GM12878 (cell line): ENCODE results near the gene TBKBP1. TPM values are rescaled to one million over a fixed set of nuclear protein-coding genes. Genes with fewer than 3 reads are reported as not detected.

Experiments used
- ATAC-seq: fragments of 200-7000 bp; cut with Tn5 transposase; 3 replicates; pipeline ENCODE4 v1.9.1; 2020; ENCODE audit warnings: mild to moderate bottlenecking, moderate library complexity
- BruUV-seq: library from RNA; stranded (reverse); fragments of 400-500 nt; replicated peaks from 2 replicates; lab custom pipeline; 2021; lab: Mats Ljungman, UMichigan
- CTCF ChIA-PET: fragments of 300-600 bp; sonication (Branson Sonifier 250); formaldehyde crosslinking; extraction: SDS; loops from one replicate; lab custom pipeline; 2021; ENCODE audit warnings: inconsistent platforms; lab: Yijun Ruan, JAX
- POLR2A ChIA-PET: fragments of 350-600 bp; formaldehyde crosslinking; extraction: SDS; loops from one replicate; lab custom pipeline; 2021; ENCODE audit warnings: inconsistent platforms; lab: Charles Lee
- RAD21 ChIA-PET: fragments of 300-600 bp; sonication (Branson Sonifier 250); formaldehyde crosslinking; loops from one replicate; lab custom pipeline; 2023; ENCODE audit warnings: antibody characterized with exemption; ENCODE audit not compliant: unreplicated experiment; lab: Charles Lee
- SMC1A ChIA-PET: fragments of 300-600 bp; sonication (Branson Sonifier 250); formaldehyde crosslinking; loops from one replicate; lab custom pipeline; 2023; ENCODE audit not compliant: unreplicated experiment, uncharacterized antibody; lab: Charles Lee
- DNase-seq: peaks from one replicate; pipeline ENCODE4 v3.0.0-alpha.2; 2011; ENCODE audit warnings: low read depth, low spot score
- FAIRE-seq: peaks from 3 replicates; lab custom pipeline; 2011; peaks lifted over from hg19 to GRCh38; lab: Jason Lieb, UNC
- H2AFZ ChIP-seq: 2 replicates; pipeline ENCODE4 v1.6.0; 2011; ENCODE audit warnings: low read depth, low read length, control low read depth; ENCODE audit not compliant: control insufficient read depth
- H3K27ac ChIP-seq: 2 replicates; pipeline ENCODE4 v1.5.1; 2011; ENCODE audit warnings: control low read depth; ENCODE audit not compliant: control insufficient read depth, insufficient read depth
- H3K27me3 ChIP-seq, 2 experiments: replicated peaks in 1 of 2; 2 replicates each; pipeline versions ENCODE4 v1.6.0 to v1.6.1; 2011; ENCODE audit warnings: low read length in 1 of 2; ENCODE audit not compliant: control insufficient read depth in 2 of 2, insufficient read depth in 2 of 2
- H3K36me3 ChIP-seq, 2 experiments: 2 replicates each; pipeline ENCODE4 v1.5.1; 2011; ENCODE audit warnings: low read length in 1 of 2; ENCODE audit not compliant: control insufficient read depth in 2 of 2, insufficient read depth in 2 of 2
- H3K4me1 ChIP-seq: 2 replicates; pipeline ENCODE4 v1.6.1; 2011; ENCODE audit warnings: mild to moderate bottlenecking, low read length, moderate library complexity, mixed read lengths; ENCODE audit not compliant: control insufficient read depth, insufficient read depth
- H3K4me2 ChIP-seq: 2 replicates; pipeline ENCODE4 v1.6.0; 2011; ENCODE audit warnings: control low read depth; ENCODE audit not compliant: control insufficient read depth, insufficient read depth
- H3K4me3 ChIP-seq: fragments of 200-600 bp; sonication (generic); 2 replicates; pipeline ENCODE4 v1.5.1; 2016
- H3K79me2 ChIP-seq: 2 replicates; pipeline ENCODE4 v1.6.0; 2011; ENCODE audit warnings: low read length; ENCODE audit not compliant: control insufficient read depth, insufficient read depth
- H3K9ac ChIP-seq: 2 replicates; pipeline ENCODE4 v1.8.0; 2011; ENCODE audit warnings: low read length, control low read depth, mixed read lengths; ENCODE audit not compliant: control insufficient read depth, insufficient read depth
- H3K9me3 ChIP-seq: replicated peaks from 3 replicates; pipeline ENCODE4 v1.5.1; 2011; ENCODE audit warnings: mild to moderate bottlenecking, low read length; ENCODE audit not compliant: control insufficient read depth, insufficient read depth
- H4K20me1 ChIP-seq: 2 replicates; pipeline ENCODE4 v1.6.0; 2011; ENCODE audit not compliant: control insufficient read depth, insufficient read depth
- CREM ChIP-seq: IDR thresholded peaks from 2 replicates; pipeline ENCODE4 v1.6.1; 2014; ENCODE audit warnings: antibody characterized with exemption, low read depth
- E4F1 ChIP-seq: fragments of 450-650 bp; IDR thresholded peaks from 2 replicates; pipeline ENCODE4 v1.6.1; 2018; ENCODE audit warnings: borderline replicate concordance, mild to moderate bottlenecking; ENCODE audit not compliant: partially characterized antibody
- MYB ChIP-seq: fragments of 150-350 bp; IDR thresholded peaks from 2 replicates; pipeline ENCODE4 v1.6.1; 2014; ENCODE audit warnings: mild to moderate bottlenecking, low read depth, low read length, borderline replicate concordance
- RAD51 ChIP-seq: fragments of 450-650 bp; IDR thresholded peaks from 2 replicates; pipeline ENCODE4 v1.6.1; 2016; ENCODE audit warnings: moderate library complexity, mild to moderate bottlenecking, inconsistent platforms
- SMC3 ChIP-seq: IDR thresholded peaks from 2 replicates; pipeline ENCODE4 v1.6.1; 2011; ENCODE audit warnings: low read length, improper control_type of control experiment, borderline replicate concordance
- TCF7 ChIP-seq: IDR thresholded peaks from 2 replicates; pipeline ENCODE4 v1.6.1; 2014; ENCODE audit warnings: antibody characterized with exemption, borderline replicate concordance
- ZBED1 ChIP-seq: IDR thresholded peaks from 2 replicates; pipeline ENCODE4 v1.6.1; 2016; ENCODE audit warnings: borderline replicate concordance
- ZNF24 ChIP-seq: fragments of 450-650 bp; IDR thresholded peaks from 2 replicates; pipeline ENCODE4 v1.6.1; 2017; ENCODE audit warnings: antibody characterized with exemption, mild to moderate bottlenecking
- ZZZ3 ChIP-seq: IDR thresholded peaks from 2 replicates; pipeline ENCODE4 v1.6.1; 2011; ENCODE audit warnings: low read depth; ENCODE audit not compliant: control insufficient read depth, insufficient read length
- WGBS: methylation state at CpG from one replicate; pipeline ENCODE4 v1.1.6; 2016; ENCODE audit warnings: low lambda C conversion rate; ENCODE audit not compliant: insufficient replicate concordance, insufficient coverage; ENCODE audit errors: missing lambda C conversion rate; 5-methylcytosine and 5-hydroxymethylcytosine counted together
- in situ Hi-C: fragments of 300-500 bp; cut with MboI; formaldehyde crosslinking; loops from 9 replicates; pipeline ENCODE4 v1.14.3; 2018; ENCODE audit warnings: mixed read lengths
- intact Hi-C: fragments of 100-400 bp; cut with micrococcal nuclease; formaldehyde crosslinking; loops from one replicate; pipeline ENCODE4 v1.14.2; 2022; ENCODE audit not compliant: unreplicated experiment
- polyA plus RNA-seq, 11 experiments: library from polyadenylated mRNA; depleted of rRNA in 4 of 11; unstranded in 6 of 11; stranded (reverse) in 5 of 11; fragments of >200 nt; fragmentation: Nextera tagmentation in 4 of 11; fragmentation: Illumina TruSeq in 1 of 11; extraction: Ambion mirVana in 4 of 11; extraction: Trizol in 1 of 11; gene quantifications; 1 replicate in 1 of 11; 2 replicates in 10 of 11; pipeline versions ENCODE4 v1.2.1 to v1.2.3, GENCODE V29; 2011 to 2016; ENCODE audit warnings: inconsistent platforms in 2 of 11, missing spikeins in 2 of 11, low read depth in 1 of 11
- total RNA-seq, 4 experiments: library from RNA; depleted of rRNA in 3 of 4; stranded (reverse); fragments of >200 nt in 3 of 4; fragmentation: Illumina TruSeq in 1 of 4; extraction: Trizol in 1 of 4; gene quantifications; 2 replicates each; pipeline versions ENCODE4 v1.2.1 to v1.2.3, GENCODE V29; 2013 to 2021

TBKBP1 gene
- total and polyA plus RNA-seq, 10 of the 15 experiments (the other 5 are each of a cell fraction or from before 2014, with no cell fraction given) = 0.11 to 2.7 (median 0.74) TPM; not detected in 3

DNA sequence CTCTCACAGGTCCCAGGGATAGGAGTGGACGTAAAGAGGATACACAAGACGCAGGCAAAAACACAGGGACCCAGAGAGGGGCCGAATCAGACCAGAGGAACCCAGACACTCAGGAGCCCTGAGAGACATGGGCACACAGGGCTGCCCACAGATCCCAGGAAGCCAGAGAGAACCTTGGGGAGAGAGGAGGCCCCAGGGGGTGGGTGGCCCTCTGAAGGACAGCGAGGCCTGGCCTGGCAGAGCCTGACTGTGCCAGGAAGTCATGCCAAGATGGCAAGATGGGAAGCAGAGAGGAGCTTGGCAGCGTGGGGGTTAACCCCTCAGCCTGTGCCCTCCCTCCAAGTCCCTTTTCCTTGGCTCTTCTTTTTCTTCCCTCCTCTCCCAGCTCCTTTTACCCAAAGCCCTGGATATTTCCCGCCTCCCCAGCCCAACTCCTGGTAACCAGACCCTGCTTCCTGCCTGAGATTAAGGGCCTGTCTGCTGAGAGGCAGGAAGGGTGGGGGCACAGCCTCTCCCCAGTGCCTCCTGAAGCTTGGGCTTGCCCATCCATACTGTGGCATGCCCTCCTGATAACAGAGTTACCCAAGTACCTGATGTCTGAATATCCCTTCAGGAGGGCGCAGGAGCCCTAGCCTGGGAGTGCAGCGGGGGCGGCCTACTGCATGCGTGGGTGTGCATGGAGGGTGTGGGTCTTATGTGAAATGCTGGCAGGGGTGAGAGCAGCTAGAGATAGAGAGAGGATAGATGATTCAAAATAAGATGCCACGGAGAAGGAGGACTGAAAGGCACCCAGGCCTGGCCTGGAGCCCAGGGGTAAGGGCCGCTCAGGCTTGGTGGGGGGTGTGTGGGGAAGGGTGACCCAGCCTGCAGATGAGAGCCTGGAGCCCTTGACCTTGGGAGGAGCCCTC lies 33.1 kb downstream of the TBKBP1 start:
- in situ Hi-C loops (no loop called here), intact Hi-C loops (no loop called here)
- H3K27ac ChIP-seq = no peak overlapping the region
- no peak overlapping the region for H3K4me2 ChIP-seq
- BruUV-seq = no TSS peak
- H3K27me3 ChIP-seq = peaks cover 1 to 2% of the 10 kb centered on the region in 2 experiments; a peak in 2 of 4 replicates
- CTCF ChIA-PET = interaction anchor here (1.0 kb wide), 2 partner anchors 8 to 34 kb away, joined by 3 to 4 read pairs; no protein-coding TSS in a partner anchor
- no peaks in the 10 kb centered on the region for H3K36me3 ChIP-seq
- no peak for ATAC-seq
- 32% methylated on average over 12 of the region's 12 CpGs for WGBS
- DNase-seq = no peak
- TF ChIP-seq CREM (no peak), MYB (no peak), TCF7 (no peak), RAD51 (no peak), ZZZ3 (no peak), ZBED1 (no peak), ZNF24 (no peak), SMC3 (no peak), E4F1 (no peak)
- H3K79me2 ChIP-seq = no peaks in the 10 kb centered on the region
- SMC1A ChIA-PET = interaction anchor here (7.0 kb wide), 1 partner anchor 10 kb away, joined by 56 read pairs; no protein-coding TSS in a partner anchor
- H3K9ac ChIP-seq = no peak overlapping the region
- no peak for FAIRE-seq
- no peak overlapping the region for H2AFZ ChIP-seq
- H3K4me3 ChIP-seq = no peak overlapping the region
- POLR2A ChIA-PET = no interaction called here
- H3K9me3 ChIP-seq = no peaks in the 10 kb centered on the region
- H4K20me1 ChIP-seq = no peaks in the 10 kb centered on the region
- RAD21 ChIA-PET = interaction anchor here (1.2 kb wide), 1 partner anchor 7 kb away, joined by 3 read pairs; no protein-coding TSS in a partner anchor
- peaks cover 2% of the 10 kb centered on the region; the same call in 1 of the 2 replicates for H3K4me1 ChIP-seq
